AG08395 (cell line): ENCODE data around the gene OR5K1.

Source experiments
- DNase-seq: peaks from one replicate; pipeline ENCODE4 v3.0.0; 2012; ENCODE audit warnings: mixed read lengths, low spot score

OR5K1 gene

GRCh38 chr3:98514948-98515347, 51.9 kb downstream of the OR5K1 start:
- DNase-seq: no peak

- no peak for DNase-seq
Observed at GRCh38 chr3:98518816-98519215, 55.8 kb downstream of the OR5K1 start.

- DNase-seq: no peak
Observed at GRCh38 chr3:98519351-98519750, 56.4 kb downstream of the OR5K1 start.

DNA sequence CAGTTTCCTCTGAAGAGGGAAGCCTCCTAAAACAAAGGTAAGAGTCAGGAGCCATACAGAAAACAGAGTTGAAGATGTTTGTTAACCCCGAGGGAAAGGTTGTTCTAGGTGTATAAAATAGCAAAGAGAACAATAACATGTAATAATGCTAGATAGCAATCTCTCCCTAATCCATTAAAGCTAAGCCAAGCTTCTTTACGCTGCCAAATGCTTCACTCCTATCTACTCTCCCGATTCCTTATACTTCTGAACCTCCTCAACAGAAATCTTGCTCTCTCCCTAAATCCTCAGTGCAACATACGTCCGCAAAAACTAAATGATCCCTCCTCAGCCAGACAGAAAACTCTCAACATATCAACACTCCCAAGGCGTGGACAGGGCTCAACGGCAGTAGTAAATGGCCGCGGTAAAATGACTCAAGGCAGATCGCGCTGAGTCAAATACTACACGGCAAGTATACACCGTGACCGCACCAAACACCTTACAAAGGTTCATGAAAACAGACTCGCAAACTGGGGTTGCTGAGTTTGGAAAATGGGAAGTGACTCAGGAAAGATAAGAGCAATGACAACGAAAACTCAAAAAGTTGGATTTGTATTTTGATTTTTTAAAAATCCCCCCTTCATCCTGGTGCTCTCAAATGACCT, 59.0 kb downstream of the OR5K1 start:
- DNase-seq: peak; percentile 53
